H1 (cell line): Measurements from ENCODE around the gene MEF2A. TPM values are rescaled to one million over a fixed set of nuclear protein-coding genes. Genes with fewer than 3 reads are reported as not detected.

Experiments
- GABPA ChIP-seq: IDR thresholded peaks from 2 replicates; pipeline ENCODE4 v1.6.1; 2011; ENCODE audit warnings: mild to moderate bottlenecking, low read length, moderate library complexity, borderline replicate concordance; ENCODE audit not compliant: insufficient read depth
- MAFK ChIP-seq: IDR thresholded peaks from 2 replicates; pipeline ENCODE4 v1.6.1; 2012; ENCODE audit warnings: low read depth, mild to moderate bottlenecking, improper control_type of control experiment, low read length
- SAP30 ChIP-seq: fragments of 300-600 bp; sonication (generic); IDR thresholded peaks from 2 replicates; pipeline ENCODE4 v1.7.1; 2012; ENCODE audit warnings: low read length, moderate library complexity, mild to moderate bottlenecking, inconsistent platforms; ENCODE audit not compliant: insufficient read depth, insufficient replicate concordance
- SIX5 ChIP-seq: IDR thresholded peaks from 2 replicates; pipeline ENCODE4 v1.6.1; 2011; ENCODE audit warnings: mild to moderate bottlenecking, low read depth, low read length
- SP4 ChIP-seq: IDR thresholded peaks from 2 replicates; pipeline ENCODE4 v1.6.1; 2012; ENCODE audit warnings: low read length, inconsistent platforms
- TAF7 ChIP-seq: optimal IDR thresholded peaks from 2 replicates; pipeline ENCODE3; 2011; ENCODE audit warnings: low read depth, mild to moderate bottlenecking, inconsistent platforms, low read length, moderate library complexity, borderline replicate concordance
- polyA plus RNA-seq, 7 experiments: library from polyadenylated mRNA; depleted of rRNA in 3 of 7; stranded (reverse) in 5 of 7; unstranded in 2 of 7; fragments of >200 nt in 5 of 7; fragments of 200-250 nt in 2 of 7; gene quantifications; 1 replicate in 5 of 7; 2 replicates in 1 of 7; 4 replicates in 1 of 7; pipeline versions ENCODE4 v1.2.1 to v1.2.3, GENCODE V29; 2011 to 2013; ENCODE audit warnings: missing spikeins in 2 of 7, mixed read lengths in 2 of 7
- total RNA-seq: library from RNA; stranded (reverse); fragmentation: NEBNext Ultra II Directional; extraction: Animal tissue kit (Norgen Biotek cat#: 25700); gene quantifications from 2 replicates; pipeline ENCODE4 v1.2.1, GENCODE V29; 2021

The MEF2A gene
- total and polyA plus RNA-seq, 2 of the 8 experiments (the other 6 are each of a cell fraction or from before 2014, with no cell fraction given), result 15.6 to 22.5 TPM

DNA sequence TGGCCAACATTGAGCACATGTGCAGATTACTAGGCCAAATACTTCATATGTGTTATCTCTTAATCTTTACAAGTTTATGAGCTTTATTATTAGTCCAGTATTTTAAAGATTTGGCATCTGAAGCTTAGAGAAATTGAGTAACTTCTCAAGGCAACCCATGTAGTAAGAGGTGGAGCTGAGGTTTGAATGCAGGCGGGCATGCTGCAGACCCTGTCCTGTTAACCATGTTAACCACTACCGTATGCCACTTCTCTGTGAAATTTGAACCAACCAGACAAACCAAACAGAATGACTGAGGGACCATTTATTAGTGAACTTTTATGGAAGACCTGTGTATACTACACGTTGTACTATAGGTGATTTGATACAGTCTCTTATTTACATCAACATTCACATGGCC lies 49.7 kb downstream of the MEF2A start (continued):
- TF ChIP-seq GABPA (no peak), TAF7 (no peak), MAFK (no peak), SIX5 (no peak), SAP30 (no peak), SP4 (no peak)
